GM12878 (cell line): ENCODE measurements around the gene DCAF4. TPM values are rescaled to one million over a fixed set of nuclear protein-coding genes. Genes with fewer than 3 reads are reported as not detected.

Experiments used
- ATAC-seq: fragments of 200-7000 bp; cut with Tn5 transposase; 3 replicates; pipeline ENCODE4 v1.9.1; 2020; ENCODE audit warnings: mild to moderate bottlenecking, moderate library complexity
- BruUV-seq: library from RNA; stranded (reverse); fragments of 400-500 nt; replicated peaks from 2 replicates; lab custom pipeline; 2021; lab: Mats Ljungman, UMichigan
- CTCF ChIA-PET: fragments of 300-600 bp; sonication (Branson Sonifier 250); formaldehyde crosslinking; extraction: SDS; loops from one replicate; lab custom pipeline; 2021; ENCODE audit warnings: inconsistent platforms; lab: Yijun Ruan, JAX
- POLR2A ChIA-PET: fragments of 350-600 bp; formaldehyde crosslinking; extraction: SDS; loops from one replicate; lab custom pipeline; 2021; ENCODE audit warnings: inconsistent platforms; lab: Charles Lee
- RAD21 ChIA-PET: fragments of 300-600 bp; sonication (Branson Sonifier 250); formaldehyde crosslinking; loops from one replicate; lab custom pipeline; 2023; ENCODE audit warnings: antibody characterized with exemption; ENCODE audit not compliant: unreplicated experiment; lab: Charles Lee
- SMC1A ChIA-PET: fragments of 300-600 bp; sonication (Branson Sonifier 250); formaldehyde crosslinking; loops from one replicate; lab custom pipeline; 2023; ENCODE audit not compliant: unreplicated experiment, uncharacterized antibody; lab: Charles Lee
- DNase-seq: peaks from one replicate; pipeline ENCODE4 v3.0.0-alpha.2; 2011; ENCODE audit warnings: low read depth, low spot score
- FAIRE-seq: peaks from 3 replicates; lab custom pipeline; 2011; peaks lifted over from hg19 to GRCh38; lab: Jason Lieb, UNC
- H2AFZ ChIP-seq: 2 replicates; pipeline ENCODE4 v1.6.0; 2011; ENCODE audit warnings: low read depth, low read length, control low read depth; ENCODE audit not compliant: control insufficient read depth
- H3K27ac ChIP-seq: 2 replicates; pipeline ENCODE4 v1.5.1; 2011; ENCODE audit warnings: control low read depth; ENCODE audit not compliant: control insufficient read depth, insufficient read depth
- H3K27me3 ChIP-seq, 2 experiments: replicated peaks in 1 of 2; 2 replicates each; pipeline versions ENCODE4 v1.6.0 to v1.6.1; 2011; ENCODE audit warnings: low read length in 1 of 2; ENCODE audit not compliant: control insufficient read depth in 2 of 2, insufficient read depth in 2 of 2
- H3K36me3 ChIP-seq, 2 experiments: 2 replicates each; pipeline ENCODE4 v1.5.1; 2011; ENCODE audit warnings: low read length in 1 of 2; ENCODE audit not compliant: control insufficient read depth in 2 of 2, insufficient read depth in 2 of 2
- H3K4me1 ChIP-seq: 2 replicates; pipeline ENCODE4 v1.6.1; 2011; ENCODE audit warnings: mild to moderate bottlenecking, low read length, moderate library complexity, mixed read lengths; ENCODE audit not compliant: control insufficient read depth, insufficient read depth
- H3K4me2 ChIP-seq: 2 replicates; pipeline ENCODE4 v1.6.0; 2011; ENCODE audit warnings: control low read depth; ENCODE audit not compliant: control insufficient read depth, insufficient read depth
- H3K4me3 ChIP-seq: fragments of 200-600 bp; sonication (generic); 2 replicates; pipeline ENCODE4 v1.5.1; 2016
- H3K79me2 ChIP-seq: 2 replicates; pipeline ENCODE4 v1.6.0; 2011; ENCODE audit warnings: low read length; ENCODE audit not compliant: control insufficient read depth, insufficient read depth
- H3K9ac ChIP-seq: 2 replicates; pipeline ENCODE4 v1.8.0; 2011; ENCODE audit warnings: low read length, control low read depth, mixed read lengths; ENCODE audit not compliant: control insufficient read depth, insufficient read depth
- H3K9me3 ChIP-seq: replicated peaks from 3 replicates; pipeline ENCODE4 v1.5.1; 2011; ENCODE audit warnings: mild to moderate bottlenecking, low read length; ENCODE audit not compliant: control insufficient read depth, insufficient read depth
- H4K20me1 ChIP-seq: 2 replicates; pipeline ENCODE4 v1.6.0; 2011; ENCODE audit not compliant: control insufficient read depth, insufficient read depth
- ASH2L ChIP-seq: fragments of 300-600, 200-600 bp; sonication (generic); IDR thresholded peaks from 2 replicates; pipeline ENCODE4 v1.6.1; 2017; ENCODE audit warnings: low read depth, mild to moderate bottlenecking, borderline replicate concordance
- ESRRA ChIP-seq: IDR thresholded peaks from 2 replicates; pipeline ENCODE4 v1.6.1; 2012; ENCODE audit warnings: mild to moderate bottlenecking, low read length, improper control_type of control experiment
- ETV6 ChIP-seq, 2 experiments: fragments of 450-650 bp in 1 of 2; IDR thresholded peaks in 1 of 2; conservative IDR thresholded peaks in 1 of 2; 2 replicates each; pipeline ENCODE4 v1.6.1; 2014; ENCODE audit warnings: antibody characterized with exemption in 1 of 2, borderline replicate concordance in 1 of 2, low read depth in 1 of 2, mild to moderate bottlenecking in 1 of 2, moderate library complexity in 1 of 2
- HDAC2 ChIP-seq: fragments of 200-600 bp; sonication (generic); IDR thresholded peaks from 2 replicates; pipeline ENCODE4 v1.6.1; 2017
- IKZF2 ChIP-seq, 2 experiments: fragments of 450-650 bp; IDR thresholded peaks; 2 replicates each; pipeline ENCODE4 v1.6.1; 2017; ENCODE audit warnings: mild to moderate bottlenecking in 2 of 2, moderate library complexity in 2 of 2
- MTA2 ChIP-seq: fragments of 450-650 bp; IDR thresholded peaks from 2 replicates; pipeline ENCODE4 v1.6.1; 2016; ENCODE audit warnings: low read depth, mild to moderate bottlenecking, moderate library complexity
- NR2F1 ChIP-seq: fragments of 450-650 bp; conservative IDR thresholded peaks from 2 replicates; pipeline ENCODE4 v1.6.1; 2017; ENCODE audit warnings: mild to moderate bottlenecking
- PAX5 ChIP-seq: IDR thresholded peaks from 2 replicates; pipeline ENCODE4 v1.6.1; 2011; ENCODE audit warnings: low read depth, low read length, borderline replicate concordance
- PML ChIP-seq: IDR thresholded peaks from 2 replicates; pipeline ENCODE4 v1.6.1; 2012; ENCODE audit warnings: low read length, inconsistent platforms
- RAD51 ChIP-seq: fragments of 450-650 bp; IDR thresholded peaks from 2 replicates; pipeline ENCODE4 v1.6.1; 2016; ENCODE audit warnings: moderate library complexity, mild to moderate bottlenecking, inconsistent platforms
- RBBP5 ChIP-seq: fragments of 200-600 bp; sonication (generic); conservative IDR thresholded peaks from 2 replicates; pipeline ENCODE4 v1.6.1; 2016
- RUNX3 ChIP-seq: IDR thresholded peaks from 2 replicates; pipeline ENCODE4 v1.6.1; 2012; ENCODE audit warnings: low read length, inconsistent platforms
- SMC3 ChIP-seq: IDR thresholded peaks from 2 replicates; pipeline ENCODE4 v1.6.1; 2011; ENCODE audit warnings: low read length, improper control_type of control experiment, borderline replicate concordance
- SP1 ChIP-seq: IDR thresholded peaks from one replicate; pipeline ENCODE4 v1.6.1; 2011; ENCODE audit warnings: low read depth, low read length
- WGBS: methylation state at CpG from one replicate; pipeline ENCODE4 v1.1.6; 2016; ENCODE audit warnings: low lambda C conversion rate; ENCODE audit not compliant: insufficient replicate concordance, insufficient coverage; ENCODE audit errors: missing lambda C conversion rate; 5-methylcytosine and 5-hydroxymethylcytosine counted together
- in situ Hi-C: fragments of 300-500 bp; cut with MboI; formaldehyde crosslinking; loops from 9 replicates; pipeline ENCODE4 v1.14.3; 2018; ENCODE audit warnings: mixed read lengths
- intact Hi-C: fragments of 100-400 bp; cut with micrococcal nuclease; formaldehyde crosslinking; loops from one replicate; pipeline ENCODE4 v1.14.2; 2022; ENCODE audit not compliant: unreplicated experiment
- polyA plus RNA-seq, 11 experiments: library from polyadenylated mRNA; depleted of rRNA in 4 of 11; unstranded in 6 of 11; stranded (reverse) in 5 of 11; fragments of >200 nt; fragmentation: Nextera tagmentation in 4 of 11; fragmentation: Illumina TruSeq in 1 of 11; extraction: Ambion mirVana in 4 of 11; extraction: Trizol in 1 of 11; gene quantifications; 1 replicate in 1 of 11; 2 replicates in 10 of 11; pipeline versions ENCODE4 v1.2.1 to v1.2.3, GENCODE V29; 2011 to 2016; ENCODE audit warnings: inconsistent platforms in 2 of 11, missing spikeins in 2 of 11, low read depth in 1 of 11
- total RNA-seq, 4 experiments: library from RNA; depleted of rRNA in 3 of 4; stranded (reverse); fragments of >200 nt in 3 of 4; fragmentation: Illumina TruSeq in 1 of 4; extraction: Trizol in 1 of 4; gene quantifications; 2 replicates each; pipeline versions ENCODE4 v1.2.1 to v1.2.3, GENCODE V29; 2013 to 2021
- TF ChIP-seq, protein P1 (sequence below): fragments of 450-650 bp; IDR thresholded peaks from 2 replicates; pipeline ENCODE4 v1.6.1; 2017; ENCODE audit warnings: low read depth, mild to moderate bottlenecking, moderate library complexity
- TF ChIP-seq, protein P2 (sequence below): fragments of 450-650 bp; IDR thresholded peaks from 2 replicates; pipeline ENCODE4 v1.6.1; 2017; ENCODE audit warnings: mild to moderate bottlenecking, moderate library complexity
- TF ChIP-seq, protein P3 (sequence below): fragments of 450-650 bp; conservative IDR thresholded peaks from 2 replicates; pipeline ENCODE4 v1.6.1; 2017; ENCODE audit warnings: mild to moderate bottlenecking, moderate library complexity

DCAF4 gene
- total and polyA plus RNA-seq, 10 of the 15 experiments (the other 5 are each of a cell fraction or from before 2014, with no cell fraction given), result 2.6 to 51.1 (median 21.0) TPM

DNA sequence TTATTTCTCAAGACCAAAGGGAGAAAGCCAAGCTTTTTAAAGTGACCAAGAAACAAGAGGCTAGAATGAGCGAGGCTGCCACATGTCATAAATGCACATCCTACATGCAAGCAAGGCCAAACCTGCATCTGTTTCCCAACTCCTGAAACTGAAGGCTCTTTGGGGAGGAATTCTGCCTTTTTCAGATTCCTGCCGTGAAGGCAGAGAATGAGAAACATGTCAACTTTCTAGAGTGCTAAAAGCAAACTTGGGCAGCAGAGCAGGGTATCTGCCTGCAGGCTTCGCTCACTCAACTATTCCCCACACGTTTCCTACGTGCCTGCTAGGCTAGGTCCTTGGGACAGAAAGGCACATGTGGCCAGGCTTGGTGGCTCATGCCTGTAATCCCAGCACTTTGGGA lies 47.5 kb upstream of the DCAF4 start (continued):
- TF ChIP-seq, protein P1, sequence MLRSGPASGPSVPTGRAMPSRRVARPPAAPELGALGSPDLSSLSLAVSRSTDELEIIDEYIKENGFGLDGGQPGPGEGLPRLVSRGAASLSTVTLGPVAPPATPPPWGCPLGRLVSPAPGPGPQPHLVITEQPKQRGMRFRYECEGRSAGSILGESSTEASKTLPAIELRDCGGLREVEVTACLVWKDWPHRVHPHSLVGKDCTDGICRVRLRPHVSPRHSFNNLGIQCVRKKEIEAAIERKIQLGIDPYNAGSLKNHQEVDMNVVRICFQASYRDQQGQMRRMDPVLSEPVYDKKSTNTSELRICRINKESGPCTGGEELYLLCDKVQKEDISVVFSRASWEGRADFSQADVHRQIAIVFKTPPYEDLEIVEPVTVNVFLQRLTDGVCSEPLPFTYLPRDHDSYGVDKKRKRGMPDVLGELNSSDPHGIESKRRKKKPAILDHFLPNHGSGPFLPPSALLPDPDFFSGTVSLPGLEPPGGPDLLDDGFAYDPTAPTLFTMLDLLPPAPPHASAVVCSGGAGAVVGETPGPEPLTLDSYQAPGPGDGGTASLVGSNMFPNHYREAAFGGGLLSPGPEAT, result no peak
- TF ChIP-seq ESRRA, result no peak
- no peak for TF ChIP-seq RAD51
- no peak for TF ChIP-seq PAX5

DNA sequence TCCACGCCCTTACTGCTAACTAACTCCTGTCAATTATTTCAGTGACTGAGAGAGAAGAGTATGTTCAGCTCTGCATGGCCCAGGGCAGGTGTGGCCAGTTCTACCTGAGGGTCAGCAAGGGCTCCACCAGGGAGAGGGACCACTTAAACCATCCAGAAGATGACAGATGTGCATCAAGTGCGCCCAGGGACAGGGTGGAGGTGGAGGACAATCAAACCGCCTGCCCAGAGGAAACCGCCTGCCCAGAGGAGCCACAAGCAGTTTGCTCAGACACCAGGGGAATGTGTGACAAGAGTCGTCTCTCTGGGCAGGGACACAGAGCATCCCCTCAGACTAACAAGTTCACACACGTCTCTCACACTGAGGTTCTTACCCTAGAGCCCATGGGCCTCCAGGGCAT lies 46.8 kb upstream of the DCAF4 start:
- H2AFZ ChIP-seq, result no peak overlapping the region
- H3K4me2 ChIP-seq, result no peak overlapping the region
- ChIA-PET CTCF (no interaction called here), RAD21 (no interaction called here), SMC1A (no interaction called here), POLR2A (interaction anchor here (0.7 kb wide), 1 partner anchor 20 kb away, joined by 3 read pairs; no protein-coding TSS in a partner anchor)
- DNase-seq (no peak), ATAC-seq (no peak), FAIRE-seq (no peak)
- in situ Hi-C loops, result no loop called here
- WGBS, result 78% methylated on average over 5 of the region's 6 CpGs
- intact Hi-C loops, result no loop called here
- H3K9me3 ChIP-seq, result no peaks in the 10 kb centered on the region; the same call in 2 of the 3 replicates
- H3K79me2 ChIP-seq, result no peaks in the 10 kb centered on the region
- H3K27ac ChIP-seq, result no peak overlapping the region
- H4K20me1 ChIP-seq, result no peaks in the 10 kb centered on the region
- no peaks in the 10 kb centered on the region for H3K27me3 ChIP-seq
- no peak overlapping the region for H3K4me3 ChIP-seq
- BruUV-seq, result no TSS peak
- H3K9ac ChIP-seq, result no peak overlapping the region
- H3K36me3 ChIP-seq, result no peaks in the 10 kb centered on the region
- H3K4me1 ChIP-seq, result peaks cover 16% of the 10 kb centered on the region
- TF ChIP-seq MTA2 (no peak), PML (no peak), SP1 (no peak), PAX5 (no peak), ASH2L (no peak), IKZF2 (IDR thresholded peaks at IDR 0.05) (no peak), SMC3 (no peak), NR2F1 (no peak), RUNX3 (no peak), RBBP5 (no peak), ETV6 (conservative IDR thresholded peaks at IDR 0.05 in 1 of 2, IDR thresholded peaks at IDR 0.05 in 1 of 2; ENCODE audit: borderline replicate concordance in 1 of 2, low read depth in 1 of 2) (no peak), HDAC2 (no peak)
- TF ChIP-seq, protein P2, sequence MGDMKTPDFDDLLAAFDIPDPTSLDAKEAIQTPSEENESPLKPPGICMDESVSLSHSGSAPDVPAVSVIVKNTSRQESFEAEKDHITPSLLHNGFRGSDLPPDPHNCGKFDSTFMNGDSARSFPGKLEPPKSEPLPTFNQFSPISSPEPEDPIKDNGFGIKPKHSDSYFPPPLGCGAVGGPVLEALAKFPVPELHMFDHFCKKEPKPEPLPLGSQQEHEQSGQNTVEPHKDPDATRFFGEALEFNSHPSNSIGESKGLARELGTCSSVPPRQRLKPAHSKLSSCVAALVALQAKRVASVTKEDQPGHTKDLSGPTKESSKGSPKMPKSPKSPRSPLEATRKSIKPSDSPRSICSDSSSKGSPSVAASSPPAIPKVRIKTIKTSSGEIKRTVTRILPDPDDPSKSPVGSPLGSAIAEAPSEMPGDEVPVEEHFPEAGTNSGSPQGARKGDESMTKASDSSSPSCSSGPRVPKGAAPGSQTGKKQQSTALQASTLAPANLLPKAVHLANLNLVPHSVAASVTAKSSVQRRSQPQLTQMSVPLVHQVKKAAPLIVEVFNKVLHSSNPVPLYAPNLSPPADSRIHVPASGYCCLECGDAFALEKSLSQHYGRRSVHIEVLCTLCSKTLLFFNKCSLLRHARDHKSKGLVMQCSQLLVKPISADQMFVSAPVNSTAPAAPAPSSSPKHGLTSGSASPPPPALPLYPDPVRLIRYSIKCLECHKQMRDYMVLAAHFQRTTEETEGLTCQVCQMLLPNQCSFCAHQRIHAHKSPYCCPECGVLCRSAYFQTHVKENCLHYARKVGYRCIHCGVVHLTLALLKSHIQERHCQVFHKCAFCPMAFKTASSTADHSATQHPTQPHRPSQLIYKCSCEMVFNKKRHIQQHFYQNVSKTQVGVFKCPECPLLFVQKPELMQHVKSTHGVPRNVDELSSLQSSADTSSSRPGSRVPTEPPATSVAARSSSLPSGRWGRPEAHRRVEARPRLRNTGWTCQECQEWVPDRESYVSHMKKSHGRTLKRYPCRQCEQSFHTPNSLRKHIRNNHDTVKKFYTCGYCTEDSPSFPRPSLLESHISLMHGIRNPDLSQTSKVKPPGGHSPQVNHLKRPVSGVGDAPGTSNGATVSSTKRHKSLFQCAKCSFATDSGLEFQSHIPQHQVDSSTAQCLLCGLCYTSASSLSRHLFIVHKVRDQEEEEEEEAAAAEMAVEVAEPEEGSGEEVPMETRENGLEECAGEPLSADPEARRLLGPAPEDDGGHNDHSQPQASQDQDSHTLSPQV, result no peak
- TF ChIP-seq, protein P3, sequence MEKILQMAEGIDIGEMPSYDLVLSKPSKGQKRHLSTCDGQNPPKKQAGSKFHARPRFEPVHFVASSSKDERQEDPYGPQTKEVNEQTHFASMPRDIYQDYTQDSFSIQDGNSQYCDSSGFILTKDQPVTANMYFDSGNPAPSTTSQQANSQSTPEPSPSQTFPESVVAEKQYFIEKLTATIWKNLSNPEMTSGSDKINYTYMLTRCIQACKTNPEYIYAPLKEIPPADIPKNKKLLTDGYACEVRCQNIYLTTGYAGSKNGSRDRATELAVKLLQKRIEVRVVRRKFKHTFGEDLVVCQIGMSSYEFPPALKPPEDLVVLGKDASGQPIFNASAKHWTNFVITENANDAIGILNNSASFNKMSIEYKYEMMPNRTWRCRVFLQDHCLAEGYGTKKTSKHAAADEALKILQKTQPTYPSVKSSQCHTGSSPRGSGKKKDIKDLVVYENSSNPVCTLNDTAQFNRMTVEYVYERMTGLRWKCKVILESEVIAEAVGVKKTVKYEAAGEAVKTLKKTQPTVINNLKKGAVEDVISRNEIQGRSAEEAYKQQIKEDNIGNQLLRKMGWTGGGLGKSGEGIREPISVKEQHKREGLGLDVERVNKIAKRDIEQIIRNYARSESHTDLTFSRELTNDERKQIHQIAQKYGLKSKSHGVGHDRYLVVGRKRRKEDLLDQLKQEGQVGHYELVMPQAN, result no peak
